Neural crest cell (in vitro differentiated cells): ENCODE results near the gene TMEM51. TPM values are rescaled to one million over a fixed set of nuclear protein-coding genes. Genes with fewer than 3 reads are reported as not detected.

Source experiments
- DNase-seq: peaks from one replicate; pipeline ENCODE4 v3.0.0; 2021; ENCODE audit warnings: low read depth, mixed read lengths, low spot score
- H3K27ac Mint-ChIP-seq: one replicate; pipeline ENCODE4 v1.8.0; 2021; ENCODE audit warnings: mild to moderate bottlenecking, mixed read lengths; ENCODE audit not compliant: unreplicated experiment
- H3K27me3 Mint-ChIP-seq: 2 replicates; pipeline ENCODE4 v1.8.0; 2021; ENCODE audit warnings: low read depth, mild to moderate bottlenecking, mixed read lengths
- H3K36me3 Mint-ChIP-seq: 2 replicates; pipeline ENCODE4 v1.8.0; 2021; ENCODE audit warnings: low read depth, mild to moderate bottlenecking, mixed read lengths
- H3K4me1 Mint-ChIP-seq: 2 replicates; pipeline ENCODE4 v1.8.0; 2021; ENCODE audit warnings: mixed read lengths
- H3K4me3 Mint-ChIP-seq: one replicate; pipeline ENCODE4 v1.8.0; 2021; ENCODE audit warnings: mild to moderate bottlenecking, mixed read lengths
- H3K9me3 Mint-ChIP-seq: 2 replicates; pipeline ENCODE4 v1.8.0; 2021; ENCODE audit warnings: mixed read lengths
- total RNA-seq: library from RNA; stranded (reverse); gene quantifications from 2 replicates; pipeline ENCODE4 v1.2.1, GENCODE V29; 2021
- TF ChIP-seq, protein P1 (sequence below): fragments of 200-600 bp; sonication (generic); conservative IDR thresholded peaks from 2 replicates; pipeline ENCODE4 v1.5.0; 2021; ENCODE audit warnings: antibody characterized with exemption, mild to moderate bottlenecking

TMEM51 gene
- total RNA-seq, 1 donor from 2014 or later = 6.7 TPM

DNA sequence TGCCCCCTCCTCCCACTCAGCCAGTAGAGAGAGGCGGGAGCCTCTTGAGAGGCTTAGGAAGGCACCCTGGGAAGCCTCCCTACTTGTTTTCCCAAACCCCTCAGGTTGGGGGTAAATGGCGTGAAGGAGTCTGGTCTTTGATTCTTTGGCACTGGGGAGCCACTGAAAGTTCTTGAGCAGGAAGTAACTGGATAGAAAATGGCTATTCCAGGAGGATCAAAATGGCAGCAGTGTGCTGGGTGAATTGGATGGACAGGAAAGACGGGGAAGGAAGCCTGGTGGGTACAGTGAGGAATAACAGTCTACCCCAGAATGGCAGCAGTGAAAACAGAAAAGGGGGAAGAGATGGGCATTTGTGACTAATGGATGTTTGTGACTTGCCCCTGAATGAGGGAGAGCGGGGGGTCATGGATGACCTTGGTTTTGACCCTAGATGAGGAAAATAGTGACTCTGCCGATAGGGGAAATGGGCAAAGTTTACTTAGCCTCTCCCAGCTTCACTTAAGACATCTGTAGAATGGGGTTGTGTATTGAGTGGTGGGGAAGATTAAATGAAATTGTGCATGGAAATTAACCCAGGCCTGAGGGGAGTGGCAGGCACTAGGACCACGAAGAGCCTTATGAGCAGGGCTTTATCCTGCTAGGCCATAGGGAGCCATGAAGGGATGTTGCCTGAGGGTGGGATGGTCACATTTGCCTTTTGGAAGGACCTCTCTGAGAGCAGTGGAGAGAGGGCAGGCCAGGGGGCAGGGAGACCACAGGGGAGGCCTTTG is 32.7 kb downstream of the TMEM51 start:
- no peak overlapping the region for H3K4me3 Mint-ChIP-seq
- no peaks in the 10 kb centered on the region for H3K36me3 Mint-ChIP-seq
- H3K27ac Mint-ChIP-seq = no peak overlapping the region
- no peaks in the 10 kb centered on the region for H3K27me3 Mint-ChIP-seq
- TF ChIP-seq, protein P1, sequence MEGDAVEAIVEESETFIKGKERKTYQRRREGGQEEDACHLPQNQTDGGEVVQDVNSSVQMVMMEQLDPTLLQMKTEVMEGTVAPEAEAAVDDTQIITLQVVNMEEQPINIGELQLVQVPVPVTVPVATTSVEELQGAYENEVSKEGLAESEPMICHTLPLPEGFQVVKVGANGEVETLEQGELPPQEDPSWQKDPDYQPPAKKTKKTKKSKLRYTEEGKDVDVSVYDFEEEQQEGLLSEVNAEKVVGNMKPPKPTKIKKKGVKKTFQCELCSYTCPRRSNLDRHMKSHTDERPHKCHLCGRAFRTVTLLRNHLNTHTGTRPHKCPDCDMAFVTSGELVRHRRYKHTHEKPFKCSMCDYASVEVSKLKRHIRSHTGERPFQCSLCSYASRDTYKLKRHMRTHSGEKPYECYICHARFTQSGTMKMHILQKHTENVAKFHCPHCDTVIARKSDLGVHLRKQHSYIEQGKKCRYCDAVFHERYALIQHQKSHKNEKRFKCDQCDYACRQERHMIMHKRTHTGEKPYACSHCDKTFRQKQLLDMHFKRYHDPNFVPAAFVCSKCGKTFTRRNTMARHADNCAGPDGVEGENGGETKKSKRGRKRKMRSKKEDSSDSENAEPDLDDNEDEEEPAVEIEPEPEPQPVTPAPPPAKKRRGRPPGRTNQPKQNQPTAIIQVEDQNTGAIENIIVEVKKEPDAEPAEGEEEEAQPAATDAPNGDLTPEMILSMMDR = no peak
- peaks cover 42% of the 10 kb centered on the region for H3K4me1 Mint-ChIP-seq
- H3K9me3 Mint-ChIP-seq = no peaks in the 10 kb centered on the region
- no peak for DNase-seq

DNA sequence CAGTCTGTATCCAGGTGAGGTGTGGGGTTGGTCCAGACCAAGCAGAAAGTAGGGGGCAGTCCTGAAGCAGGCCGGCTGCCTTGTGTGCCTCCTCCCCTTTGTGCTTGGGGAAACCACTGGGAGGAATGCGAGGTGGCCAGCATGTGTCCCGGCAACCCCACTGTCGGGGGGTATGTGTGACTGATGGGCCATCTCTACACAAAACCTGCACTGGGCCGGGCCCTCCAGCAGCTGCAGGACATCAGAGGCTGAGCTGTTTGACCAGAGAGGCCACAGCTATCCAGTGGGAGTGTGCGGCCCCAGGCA is 33.3 kb downstream of the TMEM51 start:
- no peak overlapping the region for H3K27ac Mint-ChIP-seq
- peaks cover 46% of the 10 kb centered on the region for H3K4me1 Mint-ChIP-seq
- H3K4me3 Mint-ChIP-seq = no peak overlapping the region
- no peaks in the 10 kb centered on the region for H3K36me3 Mint-ChIP-seq
- H3K27me3 Mint-ChIP-seq = no peaks in the 10 kb centered on the region
- no peak for DNase-seq
- no peaks in the 10 kb centered on the region for H3K9me3 Mint-ChIP-seq
- TF ChIP-seq, protein P1 = no peak

DNA sequence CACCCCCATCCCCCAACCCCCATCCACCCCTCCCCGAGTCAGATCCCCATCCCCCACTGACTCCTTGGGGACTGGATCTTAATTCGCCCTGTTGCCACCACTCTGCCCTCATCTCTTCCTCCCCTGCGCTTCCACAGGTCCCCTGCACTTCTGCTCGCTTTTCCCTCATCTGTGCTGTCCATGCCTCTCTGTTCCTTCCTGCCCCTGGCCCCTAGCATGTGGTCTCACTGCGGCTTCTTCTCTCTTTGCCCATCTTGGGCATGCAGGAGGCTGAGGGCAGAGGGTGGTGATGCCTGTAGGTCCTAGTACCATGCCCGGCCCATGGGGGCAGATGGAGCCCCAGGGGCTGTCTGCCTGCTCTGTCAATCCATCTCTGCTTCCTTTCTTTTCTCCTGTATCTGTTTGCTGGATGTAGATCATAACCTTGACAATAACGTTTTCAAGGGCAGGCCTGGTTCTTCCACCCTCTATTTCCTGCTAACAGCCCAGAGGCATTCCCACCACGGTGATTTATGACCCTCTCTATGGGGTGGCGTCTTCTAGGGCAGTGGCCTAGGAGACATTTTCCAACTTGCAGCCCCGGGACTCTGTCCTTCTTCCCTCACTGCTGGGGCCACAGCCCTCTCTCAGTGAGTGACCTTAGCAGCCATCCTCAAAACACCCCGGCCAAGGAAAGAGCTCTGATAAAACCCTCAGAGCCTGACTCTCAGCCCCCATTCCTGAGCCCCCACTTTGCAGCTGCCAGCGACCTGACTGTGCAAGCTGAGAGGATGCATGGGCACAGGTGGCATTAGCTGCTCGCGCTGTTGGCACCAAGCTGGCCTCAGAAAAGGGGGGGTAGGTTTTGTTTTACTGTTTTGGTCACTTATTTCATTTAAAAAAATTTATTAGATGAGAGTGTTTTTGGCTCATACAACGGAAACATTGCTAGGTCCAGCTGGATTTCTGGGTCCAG is 33.9 kb downstream of the TMEM51 start:
- H3K4me3 Mint-ChIP-seq = no peak overlapping the region

DNA sequence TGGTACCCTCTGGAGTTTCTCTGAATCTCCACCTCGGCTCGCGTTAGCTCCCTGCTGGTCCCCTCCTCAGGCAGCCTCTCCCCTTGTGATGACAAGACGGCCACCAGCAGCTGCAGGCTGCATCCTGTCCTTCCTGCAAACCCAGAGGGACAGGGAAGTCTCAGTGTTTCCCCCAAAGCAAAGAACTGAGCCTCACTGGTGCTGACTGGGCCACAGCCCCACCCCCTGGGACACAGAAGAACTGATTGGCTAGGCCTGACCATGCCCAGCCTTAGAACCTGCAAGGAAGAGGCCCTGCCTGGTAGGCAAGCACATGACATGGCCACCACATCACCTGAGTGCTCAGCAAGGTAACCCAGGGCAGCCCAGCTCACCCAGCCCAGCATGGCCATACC is 34.6 kb downstream of the TMEM51 start:
- Mint-ChIP-seq H3K27me3 (no peaks in the 10 kb centered on the region), H3K4me3 (no peak overlapping the region), H3K4me1 (peaks cover 49% of the 10 kb centered on the region), H3K9me3 (no peaks in the 10 kb centered on the region), H3K27ac (peak overlapping the region; percentile 57), H3K36me3 (no peaks in the 10 kb centered on the region)
- TF ChIP-seq, protein P1 = no peak
- no peak for DNase-seq

More for the DNA sequence above, 33.9 kb downstream of the TMEM51 start:
- no peaks in the 10 kb centered on the region for H3K9me3 Mint-ChIP-seq
- TF ChIP-seq, protein P1 = no peak
- no peaks in the 10 kb centered on the region for H3K27me3 Mint-ChIP-seq
- peaks cover 49% of the 10 kb centered on the region for H3K4me1 Mint-ChIP-seq
- no peaks in the 10 kb centered on the region for H3K36me3 Mint-ChIP-seq
- peak overlapping the region; percentile 64 for H3K27ac Mint-ChIP-seq
- DNase-seq = no peak

DNA sequence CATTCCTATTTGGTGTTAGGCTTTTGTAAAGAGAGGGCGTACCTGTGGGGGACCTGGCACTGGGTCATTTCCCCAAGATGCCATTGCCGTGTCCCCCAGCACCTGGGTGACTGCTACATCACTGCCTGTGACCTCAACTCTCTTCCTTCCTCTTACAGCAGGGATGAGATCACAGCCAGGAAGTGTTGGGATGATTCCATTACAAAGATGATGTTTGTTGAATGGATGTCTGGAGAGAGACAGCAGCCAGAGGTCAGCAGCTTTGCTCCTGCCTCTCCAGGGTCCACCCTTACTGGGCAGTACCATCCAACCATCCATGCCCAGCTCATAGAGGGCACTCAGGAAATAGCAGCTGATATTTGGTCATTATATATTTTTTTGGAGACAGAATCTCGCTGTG is 35.1 kb downstream of the TMEM51 start:
- Mint-ChIP-seq H3K4me3 (no peak overlapping the region), H3K4me1 (peaks cover 49% of the 10 kb centered on the region), H3K9me3 (no peaks in the 10 kb centered on the region), H3K27me3 (no peaks in the 10 kb centered on the region), H3K36me3 (no peaks in the 10 kb centered on the region), H3K27ac (no peak overlapping the region)
- DNase-seq = no peak
- TF ChIP-seq, protein P1 = no peak
